Kidney (tissue), 14 donors: ENCODE data around the gene PALD1. TPM values are rescaled to one million over a fixed set of nuclear protein-coding genes. Genes with fewer than 3 reads are reported as not detected.

ENCODE experiments used
- DNase-seq, 5 donors: peaks; one replicate each; pipeline ENCODE4 v3.0.0-alpha.2; 2013 to 2020
- FAIRE-seq: peaks from 2 replicates; lab custom pipeline; 2012; peaks lifted over from hg19 to GRCh38; lab: Jason Lieb, UNC
- H3K27ac ChIP-seq, 2 donors: one replicate each; pipeline ENCODE4 v1.7.0; 2013; ENCODE audit warnings: low read depth in 2 of 2, low read length in 2 of 2, inconsistent platforms in 1 of 2
- H3K27me3 ChIP-seq: one replicate; pipeline ENCODE4 v1.7.1; 2013; ENCODE audit warnings: low read length, inconsistent platforms; ENCODE audit not compliant: control insufficient read depth, insufficient read depth
- H3K36me3 ChIP-seq, 3 donors: one replicate each; pipeline versions ENCODE4 v1.7.0 to v1.7.1; 2013; ENCODE audit warnings: low read length in 3 of 3, control low read depth in 1 of 3, inconsistent platforms in 1 of 3; ENCODE audit not compliant: insufficient read depth in 3 of 3, control insufficient read depth in 2 of 3
- H3K4me1 ChIP-seq, 3 donors: one replicate each; pipeline versions ENCODE4 v1.7.0 to v1.7.1; 2013; ENCODE audit warnings: low read length in 3 of 3, inconsistent platforms in 1 of 3, low read depth in 1 of 3; ENCODE audit not compliant: control insufficient read depth in 2 of 3, insufficient read depth in 2 of 3
- H3K4me3 ChIP-seq, 3 donors: one replicate each; pipeline versions ENCODE4 v1.7.0 to v1.8.1; 2013; ENCODE audit warnings: low read length in 3 of 3, control low read depth in 1 of 3, inconsistent platforms in 1 of 3
- H3K9ac ChIP-seq, 3 donors: one replicate each; pipeline versions ENCODE4 v1.7.0 to v1.7.1; 2013; ENCODE audit warnings: low read length in 3 of 3, control low read depth in 1 of 3, inconsistent platforms in 1 of 3
- H3K9me3 ChIP-seq, 3 donors: one replicate each; pipeline versions ENCODE4 v1.7.0 to v1.7.1; 2013; ENCODE audit warnings: low read length in 3 of 3, control low read depth in 1 of 3, inconsistent platforms in 1 of 3; ENCODE audit not compliant: control insufficient read depth in 2 of 3, insufficient read depth in 1 of 3
- intact Hi-C: fragments of 100-400 bp; cut with DNase I; formaldehyde crosslinking; loops from one replicate; pipeline ENCODE4 v1.11.1; 2022
- polyA plus RNA-seq: library from polyadenylated mRNA; stranded (reverse); fragments of 350-450 nt; fragmentation: Illumina TruSeq; extraction: RNeasy Lipid Tissue Mini Kit (QIAGEN cat#74804); gene quantifications from one replicate; pipeline ENCODE4 v1.2.3, GENCODE V29; 2014; ENCODE audit warnings: low read depth, low replicate concordance; ENCODE audit not compliant: insufficient read depth
- total RNA-seq: library from RNA; stranded (reverse); fragmentation: NEBNext Ultra II Directional; extraction: Animal tissue kit (Norgen Biotek cat#: 25700); gene quantifications from one replicate; pipeline ENCODE4 v1.2.1, GENCODE V29; 2021
- TF ChIP-seq, protein P1 (sequence below): IDR thresholded peaks from 3 replicates; pipeline ENCODE4 v1.5.1; 2012; ENCODE audit warnings: mild to moderate bottlenecking, moderate library complexity, borderline replicate concordance; ENCODE audit not compliant: insufficient read depth; ENCODE audit errors: extremely low read depth
- donor health status: control.
- donor health status: control.
- donor health status: control.
- donor health status: control.
- donor health status: control.
- donor health status: DM: yes; HTN: yes; CAD: no.
- donor health status: Normal renal cell carcinoma (clear cell type).

Gene PALD1
- total and polyA plus RNA-seq, 2 donors from 2014 or later, result 3.0 to 14.4 TPM

DNA sequence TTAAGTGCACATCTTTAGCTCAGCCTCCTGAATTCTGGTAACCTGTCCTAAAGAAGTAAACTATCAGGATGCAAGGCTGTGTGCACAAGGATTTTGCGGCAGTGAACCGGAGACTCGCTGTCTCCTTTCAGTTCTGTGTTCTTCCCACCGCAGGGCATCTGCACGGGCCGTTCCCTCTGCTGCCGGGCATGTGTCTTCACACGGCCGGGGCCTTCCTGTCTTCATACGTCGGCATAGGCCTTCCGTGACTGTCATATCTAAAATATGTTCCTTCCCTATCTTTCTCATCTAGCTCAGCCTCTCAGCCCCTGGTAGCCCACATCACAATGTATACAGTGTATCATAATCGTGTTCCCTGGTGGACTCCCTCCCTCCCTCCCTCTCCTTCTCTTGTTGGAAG lies 16.4 kb downstream of the PALD1 start:
- intact Hi-C loops, result no loop called here
- no peak for DNase-seq
- H3K4me3 ChIP-seq, result no peak overlapping the region

DNA sequence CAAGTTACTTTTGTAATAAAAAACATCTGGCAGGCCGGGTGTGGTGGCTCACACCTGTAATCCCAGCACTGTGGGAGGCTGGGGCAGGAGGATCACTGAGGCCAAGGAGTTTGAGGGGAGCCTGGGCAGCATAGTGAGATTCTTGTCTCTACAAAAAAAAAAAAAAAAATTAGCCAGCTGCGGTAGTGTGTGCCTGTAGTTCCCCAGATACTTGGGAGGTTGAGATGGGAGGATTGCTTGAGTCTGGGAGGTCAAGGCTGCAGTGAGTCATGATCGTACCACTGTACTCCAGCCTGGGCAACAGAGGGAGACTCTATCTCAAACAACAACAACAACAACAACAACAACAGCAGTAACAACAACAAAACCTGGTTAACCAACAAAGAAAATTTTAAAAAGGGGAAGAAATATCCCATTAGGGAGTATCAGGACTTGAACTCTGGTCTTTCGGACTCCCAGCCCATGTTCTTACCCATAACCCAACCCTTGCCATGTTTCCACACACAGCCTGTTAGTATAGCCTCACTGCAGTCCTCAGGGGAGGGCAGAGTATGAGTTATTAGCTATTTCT lies 17.2 kb downstream of the PALD1 start:
- no peak overlapping the region for H3K4me3 ChIP-seq
- H3K36me3 ChIP-seq, result no peaks in the 10 kb centered on the region
- TF ChIP-seq, protein P1, sequence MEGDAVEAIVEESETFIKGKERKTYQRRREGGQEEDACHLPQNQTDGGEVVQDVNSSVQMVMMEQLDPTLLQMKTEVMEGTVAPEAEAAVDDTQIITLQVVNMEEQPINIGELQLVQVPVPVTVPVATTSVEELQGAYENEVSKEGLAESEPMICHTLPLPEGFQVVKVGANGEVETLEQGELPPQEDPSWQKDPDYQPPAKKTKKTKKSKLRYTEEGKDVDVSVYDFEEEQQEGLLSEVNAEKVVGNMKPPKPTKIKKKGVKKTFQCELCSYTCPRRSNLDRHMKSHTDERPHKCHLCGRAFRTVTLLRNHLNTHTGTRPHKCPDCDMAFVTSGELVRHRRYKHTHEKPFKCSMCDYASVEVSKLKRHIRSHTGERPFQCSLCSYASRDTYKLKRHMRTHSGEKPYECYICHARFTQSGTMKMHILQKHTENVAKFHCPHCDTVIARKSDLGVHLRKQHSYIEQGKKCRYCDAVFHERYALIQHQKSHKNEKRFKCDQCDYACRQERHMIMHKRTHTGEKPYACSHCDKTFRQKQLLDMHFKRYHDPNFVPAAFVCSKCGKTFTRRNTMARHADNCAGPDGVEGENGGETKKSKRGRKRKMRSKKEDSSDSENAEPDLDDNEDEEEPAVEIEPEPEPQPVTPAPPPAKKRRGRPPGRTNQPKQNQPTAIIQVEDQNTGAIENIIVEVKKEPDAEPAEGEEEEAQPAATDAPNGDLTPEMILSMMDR, result no peak
- H3K27me3 ChIP-seq, result no peaks in the 10 kb centered on the region
- no peak overlapping the region for H3K9ac ChIP-seq
- DNase-seq (no peak), FAIRE-seq (no peak)
- H3K27ac ChIP-seq, result no peak overlapping the region
- peaks cover 0 to 24% (median 4%) of the 10 kb centered on the region in 3 donors for H3K4me1 ChIP-seq
- no peaks in the 10 kb centered on the region for H3K9me3 ChIP-seq
- intact Hi-C loops, result no loop called here

More for the DNA sequence above, 16.4 kb downstream of the PALD1 start:
- Histone ChIP-seq H3K27ac (peak overlapping the region in 1 of 2 donors; percentile 42), H3K27me3 (no peaks in the 10 kb centered on the region), H3K36me3 (no peaks in the 10 kb centered on the region), H3K9ac (no peak overlapping the region), H3K4me1 (peaks cover 0 to 21% (median 4%) of the 10 kb centered on the region in 3 donors), H3K9me3 (no peaks in the 10 kb centered on the region)
- TF ChIP-seq, protein P1, result no peak
- FAIRE-seq, result no peak

DNA sequence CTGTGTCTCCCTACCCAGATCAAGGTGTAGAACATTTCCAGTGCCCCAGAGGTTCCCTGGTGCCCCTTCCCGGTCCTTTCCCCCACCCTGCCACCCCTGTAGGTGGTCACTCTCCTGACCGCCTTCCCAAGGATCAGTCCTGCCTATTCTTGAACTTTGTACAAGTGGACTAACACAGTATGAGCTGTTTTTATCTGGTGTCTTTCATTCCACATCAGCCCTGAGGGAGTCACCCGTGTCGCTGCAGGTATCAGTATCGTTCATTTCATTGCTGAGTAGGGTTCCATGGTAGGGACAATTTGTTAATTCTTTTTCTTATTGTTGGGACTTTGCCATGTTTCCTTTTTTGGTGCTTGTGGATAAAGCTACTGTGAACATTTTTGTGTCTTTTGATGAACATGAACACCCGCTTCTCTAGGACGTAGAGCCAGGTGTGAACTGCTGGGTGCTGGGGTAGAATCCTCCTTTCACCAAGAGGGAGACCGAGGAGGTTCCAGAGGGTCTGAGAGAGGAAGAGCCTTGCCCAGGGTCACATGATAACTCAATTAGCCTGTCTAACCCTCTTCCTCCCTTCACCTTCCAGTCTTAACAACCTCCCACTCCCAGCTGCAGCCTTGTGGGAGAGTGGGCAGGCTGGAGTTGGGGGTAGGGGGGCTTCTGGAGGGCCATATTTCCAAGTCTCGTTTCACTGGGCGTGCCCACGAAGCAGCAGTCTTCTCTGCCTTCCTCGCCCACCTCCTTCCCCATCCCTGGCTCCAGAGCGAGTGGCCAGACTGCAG lies 18.0 kb downstream of the PALD1 start:
- DNase-seq, result no peak
- intact Hi-C loops, result no loop called here
- no peaks in the 10 kb centered on the region for H3K9me3 ChIP-seq
- no peaks in the 10 kb centered on the region for H3K27me3 ChIP-seq
- peaks cover 0 to 24% (median 4%) of the 10 kb centered on the region in 3 donors for H3K4me1 ChIP-seq
- TF ChIP-seq, protein P1, result no peak
- H3K4me3 ChIP-seq, result no peak overlapping the region
- FAIRE-seq, result no peak
- H3K27ac ChIP-seq, result peak overlapping the region in 1 of 2 donors; percentile 26
- no peak overlapping the region for H3K9ac ChIP-seq
- H3K36me3 ChIP-seq, result no peaks in the 10 kb centered on the region
